Measurements from ENCODE around the gene ADAM12.

Gene ADAM12

DNA sequence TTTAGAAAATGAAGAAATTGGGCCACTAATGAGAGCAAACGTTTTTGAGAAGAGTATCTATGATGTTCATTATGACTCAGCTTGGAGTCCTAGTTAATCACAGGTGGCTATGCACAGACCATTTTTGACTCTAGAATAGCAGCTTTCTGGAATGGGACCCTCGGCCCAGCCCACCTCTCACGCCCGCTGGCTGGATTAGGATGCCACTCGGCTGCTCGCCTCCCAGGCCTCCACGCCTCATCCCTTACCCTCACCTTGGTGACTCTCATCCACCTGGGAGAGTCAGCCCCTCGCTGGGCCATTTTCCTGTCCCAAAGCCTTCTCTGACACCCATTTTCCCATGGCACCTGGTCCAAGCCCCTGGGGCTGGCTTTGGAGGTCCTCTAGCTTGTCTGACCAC, 173.6 kb downstream of the ADAM12 start:
- no peak for DNase-seq (ENCODE audit: extremely low read depth, low read depth)
- no peak for TF ChIP-seq CTCF (IDR thresholded peaks at IDR 0.05; ENCODE audit: low read depth, low read length)

GRCh38 chr10:126214021-126214420, 174.3 kb downstream of the ADAM12 start:
- no peak for DNase-seq (ENCODE audit: extremely low read depth, low read depth)
- TF ChIP-seq CTCF (IDR thresholded peaks at IDR 0.05; ENCODE audit: low read depth, low read length) = no peak

- TF ChIP-seq CTCF (IDR thresholded peaks at IDR 0.05; ENCODE audit: low read depth, low read length) = no peak
- DNase-seq (ENCODE audit: extremely low read depth, low read depth) = no peak
These were observed 175.5 kb downstream of the ADAM12 start for GRCh38 chr10:126212738-126213137.

DNA sequence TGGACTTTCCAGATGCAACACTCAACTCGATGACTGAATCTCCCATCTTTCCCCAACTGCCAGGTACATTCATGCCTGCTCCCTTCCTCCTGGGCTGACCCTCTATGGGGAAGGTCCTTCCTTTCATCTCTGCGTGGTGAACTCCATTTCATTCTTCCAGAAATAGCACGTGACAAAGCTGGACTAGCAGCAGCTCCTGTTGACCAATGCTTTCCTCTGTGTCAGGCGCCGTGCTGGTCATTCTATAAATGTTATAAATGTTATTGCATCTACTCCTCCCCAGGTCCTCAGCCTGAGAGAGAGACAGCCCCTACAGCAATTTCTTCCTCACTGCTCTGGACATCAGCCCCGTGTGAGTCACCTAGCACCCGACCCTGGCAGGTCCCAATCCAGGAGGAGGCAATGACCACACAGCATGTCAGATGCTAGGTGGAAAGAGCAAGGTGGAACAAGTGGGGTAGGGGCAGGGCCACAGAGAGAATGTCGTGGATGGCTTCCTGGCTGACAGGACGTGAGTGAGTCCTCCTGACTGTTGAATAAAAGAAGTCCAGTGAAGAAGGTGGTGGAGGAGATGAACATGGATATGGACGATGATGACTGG, 178.1 kb downstream of the ADAM12 start:
- TF ChIP-seq CTCF (IDR thresholded peaks at IDR 0.05; ENCODE audit: low read depth, low read length) = no peak
- DNase-seq (ENCODE audit: extremely low read depth, low read depth) = no peak

- no peak for TF ChIP-seq CTCF (IDR thresholded peaks at IDR 0.05; ENCODE audit: low read depth, low read length)
- no peak for DNase-seq (ENCODE audit: extremely low read depth, low read depth)
These were observed 178.8 kb downstream of the ADAM12 start for GRCh38 chr10:126209451-126209850.

GRCh38 chr10:126208726-126209302, 179.5 kb downstream of the ADAM12 start:
- no peak for DNase-seq (ENCODE audit: extremely low read depth, low read depth)
- no peak for TF ChIP-seq CTCF (IDR thresholded peaks at IDR 0.05; ENCODE audit: low read depth, low read length)

DNA sequence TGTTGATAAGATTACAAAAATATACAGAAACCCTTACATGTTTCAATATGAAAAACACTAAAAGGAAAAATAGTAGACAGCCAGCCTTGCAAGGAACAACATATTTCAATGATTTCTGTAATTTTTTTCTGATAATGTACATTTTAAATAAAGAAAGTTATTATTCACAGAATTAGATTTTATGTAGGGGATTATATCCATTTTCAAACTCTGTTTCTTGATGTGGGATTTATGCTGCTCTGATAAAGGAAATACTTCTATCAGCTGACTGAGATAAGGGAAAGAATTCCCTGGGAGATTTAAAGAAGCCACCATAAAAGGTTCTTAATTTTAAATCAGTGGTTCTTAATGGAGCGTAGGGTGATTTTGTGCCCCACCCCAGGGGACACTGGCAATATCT, 180.4 kb downstream of the ADAM12 start:
- DNase-seq (ENCODE audit: extremely low read depth, low read depth) = no peak
- TF ChIP-seq CTCF (IDR thresholded peaks at IDR 0.05; ENCODE audit: low read depth, low read length) = no peak

Data from AG09319 (cell line).